CD4-positive, CD25-positive, alpha-beta regulatory T cell (primary cell): ENCODE results near the gene GRIN2C. TPM values are rescaled to one million over a fixed set of nuclear protein-coding genes. Genes with fewer than 3 reads are reported as not detected.

Experiments used
- ATAC-seq, 2 donors: fragments of 150-1000 bp; cut with Tn5 transposase; one replicate each; pipeline ENCODE4 v1.10.0; 2021; ENCODE audit warnings: low read depth in 2 of 2, moderate number of reproducible peaks in 2 of 2, moderate library complexity in 1 of 2
- DNase-seq, 3 donors: peaks; one replicate each; pipeline versions ENCODE4 v3.0.0 to v3.0.0-alpha.2; 2012 to 2022; ENCODE audit warnings: mixed read lengths in 1 of 3
- H3K27ac ChIP-seq: one replicate; pipeline ENCODE4 v1.7.0; 2013; ENCODE audit warnings: mild to moderate bottlenecking, low read length; ENCODE audit not compliant: insufficient read depth, poor library complexity, severe bottlenecking
- H3K27me3 ChIP-seq: one replicate; pipeline ENCODE4 v1.7.0; 2013; ENCODE audit warnings: low read length; ENCODE audit not compliant: control insufficient read depth, insufficient read depth
- H3K36me3 ChIP-seq: one replicate; pipeline ENCODE4 v1.7.0; 2013; ENCODE audit warnings: mild to moderate bottlenecking, low read length, moderate library complexity; ENCODE audit not compliant: control insufficient read depth, insufficient read depth
- H3K4me1 ChIP-seq: 2 replicates; pipeline ENCODE4 v1.7.0; 2013; ENCODE audit warnings: mild to moderate bottlenecking, low read length; ENCODE audit not compliant: insufficient read depth, control insufficient read depth, poor library complexity, severe bottlenecking
- H3K4me3 ChIP-seq: one replicate; pipeline ENCODE4 v1.7.0; 2013; ENCODE audit warnings: low read depth, mild to moderate bottlenecking, low read length, moderate library complexity
- H3K9me3 ChIP-seq, 2 experiments: 1 replicate in 1 of 2; 2 replicates in 1 of 2; pipeline ENCODE4 v1.7.0; 2013; ENCODE audit warnings: low read length in 2 of 2, mild to moderate bottlenecking in 1 of 2, moderate library complexity in 1 of 2; ENCODE audit not compliant: control insufficient read depth in 2 of 2
- H3K27ac Mint-ChIP-seq, 3 donors: one replicate each; pipeline ENCODE4 v1.8.0; 2020 to 2022; ENCODE audit warnings: mild to moderate bottlenecking in 3 of 3, mixed read lengths in 3 of 3, moderate library complexity in 2 of 3
- H3K27me3 Mint-ChIP-seq: one replicate; pipeline ENCODE4 v1.8.0; 2022; ENCODE audit warnings: mild to moderate bottlenecking, mixed read lengths
- H3K36me3 Mint-ChIP-seq: one replicate; pipeline ENCODE4 v1.8.0; 2020; ENCODE audit warnings: mixed read lengths
- H3K4me1 Mint-ChIP-seq, 4 donors: one replicate each; pipeline ENCODE4 v1.8.0; 2020 to 2022; ENCODE audit warnings: mixed read lengths in 4 of 4, mild to moderate bottlenecking in 1 of 4
- H3K4me3 Mint-ChIP-seq, 4 donors: one replicate each; pipeline ENCODE4 v1.8.0; 2020 to 2022; ENCODE audit warnings: mild to moderate bottlenecking in 4 of 4, mixed read lengths in 4 of 4, moderate library complexity in 3 of 4
- H3K9me3 Mint-ChIP-seq, 7 donors: one replicate each; pipeline ENCODE4 v1.8.0; 2020 to 2022; ENCODE audit warnings: mixed read lengths in 7 of 7, mild to moderate bottlenecking in 3 of 7, moderate library complexity in 2 of 7
- polyA plus RNA-seq, 4 donors: library from polyadenylated mRNA; unstranded; fragments of 300-500 nt; fragmentation: Illumina TruSeq; gene quantifications; one replicate each; pipeline ENCODE4 v1.2.3, GENCODE V29; 2021
- total RNA-seq: library from RNA; stranded (reverse); gene quantifications from one replicate; pipeline ENCODE4 v1.2.3, GENCODE V29; 2022

GRIN2C gene
- total and polyA plus RNA-seq, 5 donors from 2014 or later = not detected

DNA sequence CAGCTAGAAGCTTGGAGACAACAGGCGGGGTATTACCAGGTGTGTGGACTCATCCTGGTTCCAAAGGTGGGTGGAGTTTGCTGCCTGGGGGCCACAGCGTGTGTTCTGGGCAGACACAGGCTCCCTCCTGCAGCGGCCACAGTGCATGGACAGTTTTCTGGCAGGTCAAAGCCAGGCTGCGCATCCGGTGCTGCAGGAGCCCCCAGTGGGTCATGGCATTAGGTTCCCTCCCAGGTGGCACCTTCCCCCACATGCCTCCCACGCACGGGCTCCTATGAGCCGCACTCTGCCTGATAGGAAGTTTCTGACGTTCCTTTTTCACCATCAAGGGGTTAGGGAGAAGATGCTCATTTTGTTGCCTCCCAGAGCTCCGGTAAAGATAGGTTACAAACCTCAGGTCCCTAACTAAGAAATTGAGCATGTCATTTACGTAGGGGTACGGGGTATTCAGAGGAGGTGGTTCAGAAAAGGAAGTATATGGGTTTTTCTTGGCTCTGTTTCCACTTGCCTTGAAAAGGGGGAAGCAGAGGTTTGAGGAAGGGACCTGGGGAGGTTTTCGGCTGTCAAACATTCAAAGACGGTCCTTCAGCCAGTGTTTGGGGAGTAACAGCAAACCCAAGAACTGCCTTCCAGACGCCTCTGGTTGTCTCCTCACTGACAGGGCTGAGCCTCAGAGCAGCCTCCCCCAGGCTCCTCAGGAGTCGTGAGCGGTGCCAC is 50.8 kb downstream of the GRIN2C start:
- peaks cover 14% of the 10 kb centered on the region for H3K36me3 ChIP-seq
- no peaks in the 10 kb centered on the region for H3K9me3 Mint-ChIP-seq
- peak overlapping the region in 1 of 3 donors; percentile 20 for H3K27ac Mint-ChIP-seq
- ATAC-seq (no peak), DNase-seq (no peak)
- no peaks in the 10 kb centered on the region for H3K27me3 Mint-ChIP-seq
- H3K27ac ChIP-seq = no peak overlapping the region
- H3K4me1 Mint-ChIP-seq = peaks cover 0 to 4% (median under 1%) of the 10 kb centered on the region in 4 donors
- H3K36me3 Mint-ChIP-seq = peaks cover 19% of the 10 kb centered on the region
- no peaks in the 10 kb centered on the region for H3K9me3 ChIP-seq
- H3K4me3 ChIP-seq = no peak overlapping the region
- no peaks in the 10 kb centered on the region for H3K27me3 ChIP-seq
- H3K4me3 Mint-ChIP-seq = no peak overlapping the region
- H3K4me1 ChIP-seq = no peaks in the 10 kb centered on the region

DNA sequence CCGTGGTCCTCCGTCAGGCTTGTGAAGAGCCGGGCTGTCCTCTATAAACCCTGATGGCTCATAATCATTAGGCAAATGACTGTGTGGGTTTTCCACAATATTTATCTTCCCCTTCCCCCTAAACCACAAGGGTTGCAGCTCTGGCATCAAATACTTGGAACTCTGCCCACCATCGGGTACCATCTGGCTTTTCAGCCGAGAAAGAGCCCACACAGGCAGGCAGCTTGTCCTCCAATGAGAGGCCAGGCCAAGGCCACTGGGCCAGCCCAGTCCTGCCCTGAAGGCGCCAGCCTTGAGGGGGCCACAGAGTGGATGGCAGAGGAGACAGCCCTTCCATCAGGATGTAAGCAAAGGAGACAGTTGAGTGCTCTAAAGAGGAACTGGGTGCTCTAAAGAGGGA is 51.8 kb downstream of the GRIN2C start:
- Histone ChIP-seq H3K27ac (no peak overlapping the region), H3K4me1 (no peaks in the 10 kb centered on the region), H3K27me3 (no peaks in the 10 kb centered on the region), H3K36me3 (peaks cover 12% of the 10 kb centered on the region), H3K9me3 (no peaks in the 10 kb centered on the region), H3K4me3 (no peak overlapping the region)
- Mint-ChIP-seq H3K36me3 (peaks cover 20% of the 10 kb centered on the region), H3K9me3 (no peaks in the 10 kb centered on the region), H3K4me3 (no peak overlapping the region), H3K27ac (no peak overlapping the region), H3K27me3 (no peaks in the 10 kb centered on the region), H3K4me1 (peaks cover 0 to 4% (median under 1%) of the 10 kb centered on the region in 4 donors)
- DNase-seq (no peak), ATAC-seq (no peak)

DNA sequence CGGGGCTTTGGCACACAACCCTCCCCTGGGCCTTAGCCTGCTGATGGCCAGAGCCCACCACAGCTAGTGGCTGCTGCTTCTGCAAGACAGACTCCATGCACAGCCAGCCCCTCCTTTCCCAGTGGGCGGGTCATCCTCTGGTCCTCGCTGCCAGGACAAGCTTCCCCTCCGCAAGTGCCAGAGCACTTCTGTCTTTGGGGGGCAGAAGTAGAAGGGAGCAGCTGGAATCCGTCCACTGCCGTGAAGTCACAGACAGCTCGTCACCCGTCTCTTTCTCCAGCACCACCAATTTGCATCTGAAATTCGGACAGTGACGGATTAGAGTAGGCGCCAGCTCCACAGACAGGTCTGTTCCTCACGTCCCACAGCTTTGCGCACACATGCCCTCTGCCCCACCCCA is 52.2 kb downstream of the GRIN2C start:
- H3K36me3 ChIP-seq = peaks cover 12% of the 10 kb centered on the region

DNA sequence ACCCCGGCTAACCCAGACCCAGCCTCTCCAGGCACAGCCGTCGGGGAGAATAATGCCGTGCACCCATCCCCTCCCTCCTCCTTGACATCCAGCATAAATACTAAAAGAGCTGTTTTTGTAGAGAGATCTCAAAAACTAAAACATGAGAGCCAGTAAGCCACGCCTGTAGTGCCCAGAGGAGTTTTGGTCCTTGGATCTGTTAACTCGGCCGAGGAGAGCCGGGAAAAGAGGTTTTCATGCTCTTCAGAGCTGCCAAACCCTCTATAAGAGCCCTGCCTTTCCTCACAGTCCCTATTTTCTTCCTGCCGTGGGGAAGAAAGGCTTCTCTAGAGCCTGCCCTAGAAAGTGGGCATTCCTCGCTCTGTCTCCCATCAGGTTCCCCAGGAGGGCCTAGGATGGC is 53.4 kb downstream of the GRIN2C start:
- Mint-ChIP-seq H3K9me3 (no peaks in the 10 kb centered on the region), H3K27me3 (no peaks in the 10 kb centered on the region), H3K4me3 (no peak overlapping the region), H3K27ac (no peak overlapping the region), H3K36me3 (peaks cover 24% of the 10 kb centered on the region), H3K4me1 (peaks cover 0 to 4% (median under 1%) of the 10 kb centered on the region in 4 donors)
- H3K27ac ChIP-seq = no peak overlapping the region
- no peak for ATAC-seq
- DNase-seq = no peak
- H3K9me3 ChIP-seq = no peaks in the 10 kb centered on the region
- H3K4me1 ChIP-seq = no peaks in the 10 kb centered on the region
- peaks cover 14% of the 10 kb centered on the region for H3K36me3 ChIP-seq
- H3K4me3 ChIP-seq = no peak overlapping the region
- no peaks in the 10 kb centered on the region for H3K27me3 ChIP-seq

More for the DNA sequence above, 52.2 kb downstream of the GRIN2C start:
- Histone ChIP-seq H3K4me3 (no peak overlapping the region), H3K27ac (no peak overlapping the region), H3K27me3 (no peaks in the 10 kb centered on the region), H3K4me1 (no peaks in the 10 kb centered on the region), H3K9me3 (no peaks in the 10 kb centered on the region)
- H3K4me3 Mint-ChIP-seq = no peak overlapping the region
- no peak for ATAC-seq
- no peak overlapping the region for H3K27ac Mint-ChIP-seq
- H3K9me3 Mint-ChIP-seq = no peaks in the 10 kb centered on the region
- H3K27me3 Mint-ChIP-seq = no peaks in the 10 kb centered on the region
- DNase-seq = no peak
- H3K36me3 Mint-ChIP-seq = peaks cover 20% of the 10 kb centered on the region
- H3K4me1 Mint-ChIP-seq = peaks cover 0 to 4% (median under 1%) of the 10 kb centered on the region in 4 donors

DNA sequence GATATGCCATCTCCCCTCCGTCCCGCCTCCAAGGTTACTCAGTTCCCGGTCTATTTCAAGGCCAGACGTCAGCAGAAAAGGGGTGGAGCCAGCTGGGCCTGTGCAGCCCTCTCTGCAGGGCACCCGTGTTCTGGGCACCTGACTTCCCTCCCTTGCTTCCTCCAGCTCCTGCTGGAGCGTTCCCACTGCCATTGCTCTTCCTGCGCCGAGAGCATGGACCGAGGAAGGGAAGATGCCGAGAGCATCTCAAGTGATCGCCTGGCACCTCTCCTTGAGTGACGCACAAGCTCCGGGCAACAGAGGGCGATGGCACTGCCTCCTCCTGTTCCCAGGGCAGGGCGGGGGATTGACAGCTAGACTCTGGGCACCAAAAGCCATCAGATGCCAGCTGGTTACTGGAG is 54.1 kb downstream of the GRIN2C start:
- H3K4me1 ChIP-seq = no peaks in the 10 kb centered on the region
- no peak overlapping the region for H3K4me3 Mint-ChIP-seq
- peaks cover 19% of the 10 kb centered on the region for H3K36me3 ChIP-seq
- peaks cover 21% of the 10 kb centered on the region for H3K36me3 Mint-ChIP-seq
- peaks cover 0 to 4% (median under 1%) of the 10 kb centered on the region in 4 donors for H3K4me1 Mint-ChIP-seq
- H3K27me3 Mint-ChIP-seq = no peaks in the 10 kb centered on the region
- no peaks in the 10 kb centered on the region for H3K27me3 ChIP-seq
- H3K27ac ChIP-seq = no peak overlapping the region
- no peak for ATAC-seq
- no peak overlapping the region for H3K27ac Mint-ChIP-seq
- H3K4me3 ChIP-seq = no peak overlapping the region
- no peaks in the 10 kb centered on the region for H3K9me3 Mint-ChIP-seq
- DNase-seq = no peak
- no peaks in the 10 kb centered on the region for H3K9me3 ChIP-seq

DNA sequence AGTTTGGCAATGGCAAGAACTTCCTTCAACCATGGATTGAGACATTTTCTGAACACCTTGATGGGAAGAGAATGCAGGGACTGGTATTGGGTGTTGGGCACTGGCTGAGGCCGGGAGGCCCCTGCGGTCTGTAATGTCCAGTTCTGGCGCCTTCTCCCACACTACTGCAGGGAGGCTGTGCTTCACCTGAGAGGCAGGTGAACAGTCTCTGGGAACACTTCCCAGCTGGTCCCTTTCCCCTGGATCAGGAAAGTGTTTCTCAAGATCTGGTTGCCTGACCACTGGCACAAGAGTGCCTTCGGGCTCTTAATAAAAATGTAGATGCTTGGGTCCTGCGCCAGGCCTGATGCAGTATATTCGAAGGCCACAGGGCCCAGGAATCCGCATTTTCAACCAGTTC is 55.0 kb downstream of the GRIN2C start:
- Histone ChIP-seq H3K36me3 (peaks cover 21% of the 10 kb centered on the region), H3K27me3 (no peaks in the 10 kb centered on the region), H3K9me3 (no peaks in the 10 kb centered on the region), H3K4me1 (no peaks in the 10 kb centered on the region), H3K27ac (no peak overlapping the region), H3K4me3 (no peak overlapping the region)
- no peak overlapping the region for H3K4me3 Mint-ChIP-seq
- no peaks in the 10 kb centered on the region for H3K9me3 Mint-ChIP-seq
- H3K36me3 Mint-ChIP-seq = peaks cover 21% of the 10 kb centered on the region
- no peak overlapping the region for H3K27ac Mint-ChIP-seq
- no peak for DNase-seq
- no peak for ATAC-seq
- no peaks in the 10 kb centered on the region for H3K27me3 Mint-ChIP-seq
- peaks cover 0 to 2% (median 0%) of the 10 kb centered on the region in 4 donors for H3K4me1 Mint-ChIP-seq

DNA sequence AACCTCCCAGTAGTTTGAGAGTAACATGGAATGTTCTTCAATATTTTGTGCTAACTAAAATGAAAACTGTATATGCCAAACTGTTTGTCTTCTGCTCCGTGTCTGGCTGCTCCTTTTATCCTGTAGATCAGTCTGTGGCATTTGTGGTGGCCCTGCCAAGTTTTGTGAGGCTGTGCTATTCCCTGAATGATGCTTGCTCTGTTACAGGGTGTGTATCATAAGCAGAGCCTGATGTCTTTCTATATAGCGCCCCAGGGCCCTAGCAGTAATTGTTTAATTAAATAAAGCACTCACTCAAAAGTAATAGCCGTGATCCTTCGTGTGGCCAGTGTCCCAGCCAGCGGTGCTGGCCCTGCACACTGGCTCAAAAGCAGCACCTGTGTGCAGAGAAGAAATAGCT is 55.7 kb downstream of the GRIN2C start:
- H3K27ac ChIP-seq = no peak overlapping the region
- peaks cover 21% of the 10 kb centered on the region for H3K36me3 ChIP-seq
- Mint-ChIP-seq H3K36me3 (peaks cover 24% of the 10 kb centered on the region), H3K4me3 (no peak overlapping the region), H3K27ac (no peak overlapping the region), H3K27me3 (no peaks in the 10 kb centered on the region), H3K9me3 (no peaks in the 10 kb centered on the region), H3K4me1 (peaks cover 0 to 2% (median 0%) of the 10 kb centered on the region in 4 donors)
- ATAC-seq (no peak), DNase-seq (no peak)
- no peaks in the 10 kb centered on the region for H3K9me3 ChIP-seq
- no peak overlapping the region for H3K4me3 ChIP-seq
- no peaks in the 10 kb centered on the region for H3K27me3 ChIP-seq
- H3K4me1 ChIP-seq = no peaks in the 10 kb centered on the region

DNA sequence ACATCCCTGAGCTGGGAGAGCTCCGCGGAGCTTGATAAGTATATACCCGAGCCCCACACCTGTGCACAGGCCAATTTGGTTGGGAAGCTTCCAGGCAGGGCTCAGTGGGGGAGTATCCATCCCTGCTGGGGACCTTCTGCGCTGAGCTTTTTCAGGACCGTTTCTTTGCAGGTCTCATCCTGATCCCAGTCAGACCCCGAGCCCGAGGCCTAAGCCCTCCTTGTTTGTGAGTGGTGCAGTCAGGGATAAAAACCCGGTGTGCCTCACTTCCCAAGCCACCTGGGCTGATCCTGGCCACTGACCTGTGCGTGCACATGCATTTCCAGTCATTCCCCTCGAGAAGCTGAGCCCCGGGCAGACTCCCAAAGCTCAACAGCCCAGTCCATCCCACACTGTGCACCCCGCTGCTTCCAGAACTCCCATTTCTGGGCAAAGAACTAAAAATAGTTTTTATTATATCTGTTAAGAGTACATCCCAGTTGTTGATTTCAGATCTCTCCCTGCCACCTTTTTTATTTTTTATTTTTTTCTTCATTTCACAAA is 56.2 kb downstream of the GRIN2C start:
- Histone ChIP-seq H3K4me1 (no peaks in the 10 kb centered on the region), H3K4me3 (no peak overlapping the region), H3K9me3 (no peaks in the 10 kb centered on the region), H3K27me3 (no peaks in the 10 kb centered on the region), H3K27ac (no peak overlapping the region), H3K36me3 (peaks cover 24% of the 10 kb centered on the region)
- Mint-ChIP-seq H3K27ac (peak overlapping the region in 1 of 3 donors; percentile 27), H3K36me3 (peaks cover 28% of the 10 kb centered on the region), H3K4me1 (peaks cover 0 to 2% (median 0%) of the 10 kb centered on the region in 4 donors), H3K27me3 (no peaks in the 10 kb centered on the region), H3K4me3 (no peak overlapping the region), H3K9me3 (no peaks in the 10 kb centered on the region)
- DNase-seq = no peak
- no peak for ATAC-seq
